Lower lobe of right lung (tissue), 2 donors: ENCODE data around the gene GSG1. TPM values are rescaled to one million over a fixed set of nuclear protein-coding genes. Genes with fewer than 3 reads are reported as not detected.
A peak's percentile ranks its signal among the peaks of the same experiment; 100 is the strongest.
"Not testable (repeated sequence)": the region's sequence is repeated elsewhere in the genome, so short reads cannot be mapped to it uniquely, and the experiment has no call there.

Experiments
- ATAC-seq, 2 donors: fragments of 200-7000 bp; cut with Tn5 transposase; one replicate each; pipeline ENCODE4 v1.9.1; 2020 to 2022; ENCODE audit warnings: mild to moderate bottlenecking in 2 of 2, moderate library complexity in 2 of 2
- DNase-seq: peaks from one replicate; pipeline ENCODE4 v3.0.0-alpha.2; 2020
- H3K27ac ChIP-seq: fragments of 200-600 bp; one replicate; pipeline ENCODE4 v1.8.0; 2022
- H3K27me3 ChIP-seq: fragments of 200-600 bp; one replicate; pipeline ENCODE4 v1.8.0; 2022; ENCODE audit warnings: low read depth
- H3K36me3 ChIP-seq: fragments of 200-600 bp; one replicate; pipeline ENCODE4 v1.8.0; 2022; ENCODE audit warnings: mild to moderate bottlenecking
- H3K4me1 ChIP-seq: fragments of 200-600 bp; one replicate; pipeline ENCODE4 v1.8.0; 2022
- H3K4me3 ChIP-seq: fragments of 200-600 bp; one replicate; pipeline ENCODE4 v1.8.0; 2022; ENCODE audit warnings: mild to moderate bottlenecking
- H3K9me3 ChIP-seq: fragments of 200-600 bp; one replicate; pipeline ENCODE4 v1.8.0; 2022
- CTCF ChIP-seq: fragments of 200-600 bp; IDR thresholded peaks from one replicate; pipeline ENCODE4 v1.8.0; 2022; ENCODE audit warnings: antibody characterized with exemption, mild to moderate bottlenecking
- intact Hi-C: fragments of 100-400 bp; cut with DNase I; formaldehyde crosslinking; loops from one replicate; pipeline ENCODE4 v1.11.0; 2022
- total RNA-seq: library from RNA; stranded (reverse); fragmentation: NEBNext Ultra II Directional; extraction: Animal tissue kit (Norgen Biotek cat#: 25700); gene quantifications from one replicate; pipeline ENCODE4 v1.2.1, GENCODE V29; 2021
- donor health status: DM: no; HTN: yes; CAD: no; lungs with severe emphysema.

GSG1 gene
- total RNA-seq, 1 donor from 2014 or later: not detected

- intact Hi-C loops: no loop called here
These were observed 18.4 kb downstream of the GSG1 start for GRCh38 chr12:13084898-13085640.

GRCh38 chr12:13083638-13084037, 19.8 kb downstream of the GSG1 start:
- H3K4me3 ChIP-seq, ATAC-seq, H3K27ac ChIP-seq, H3K9me3 ChIP-seq, intact Hi-C loops, DNase-seq, H3K36me3 ChIP-seq, H3K27me3 ChIP-seq, H3K4me1 ChIP-seq: not testable (repeated sequence)

More at GRCh38 chr12:13084898-13085640, 18.4 kb downstream of the GSG1 start:
- no peak for TF ChIP-seq CTCF
- Histone ChIP-seq H3K36me3 (no peaks in the 10 kb centered on the region), H3K4me1 (no peaks in the 10 kb centered on the region), H3K4me3 (no peak overlapping the region), H3K27me3 (no peaks in the 10 kb centered on the region), H3K9me3 (no peaks in the 10 kb centered on the region), H3K27ac (no peak overlapping the region)
- ATAC-seq (no peak), DNase-seq (no peak)

- DNase-seq (no peak), ATAC-seq (no peak)
- H3K27me3 ChIP-seq: no peaks in the 10 kb centered on the region
- no peak for TF ChIP-seq CTCF
- intact Hi-C loops: no loop called here
- H3K27ac ChIP-seq: no peak overlapping the region
- no peaks in the 10 kb centered on the region for H3K36me3 ChIP-seq
- no peaks in the 10 kb centered on the region for H3K4me1 ChIP-seq
- no peaks in the 10 kb centered on the region for H3K9me3 ChIP-seq
- no peak overlapping the region for H3K4me3 ChIP-seq
These were observed 20.6 kb downstream of the GSG1 start for GRCh38 chr12:13082861-13083260.

GRCh38 chr12:13080266-13080665, 23.2 kb downstream of the GSG1 start:
- Histone ChIP-seq H3K27ac (no peak overlapping the region), H3K36me3 (peaks cover 6% of the 10 kb centered on the region), H3K4me3 (no peak overlapping the region), H3K27me3 (no peaks in the 10 kb centered on the region), H3K4me1 (no peaks in the 10 kb centered on the region), H3K9me3 (no peaks in the 10 kb centered on the region)
- DNase-seq (no peak), ATAC-seq (no peak)
- intact Hi-C loops: no loop called here
- no peak for TF ChIP-seq CTCF

- H3K27me3 ChIP-seq: no peaks in the 10 kb centered on the region
- no peak overlapping the region for H3K4me3 ChIP-seq
- DNase-seq (no peak), ATAC-seq (peak in 1 of 2 donors; percentile 7)
- H3K27ac ChIP-seq: no peak overlapping the region
- no peaks in the 10 kb centered on the region for H3K4me1 ChIP-seq
- no peak for TF ChIP-seq CTCF
- no peaks in the 10 kb centered on the region for H3K9me3 ChIP-seq
- H3K36me3 ChIP-seq: peaks cover 6% of the 10 kb centered on the region
- intact Hi-C loops: no loop called here
These were observed 24.0 kb downstream of the GSG1 start for GRCh38 chr12:13079440-13079906.

- Histone ChIP-seq H3K27ac (no peak overlapping the region), H3K27me3 (no peaks in the 10 kb centered on the region), H3K4me1 (no peaks in the 10 kb centered on the region), H3K36me3 (peaks cover 11% of the 10 kb centered on the region), H3K9me3 (no peaks in the 10 kb centered on the region), H3K4me3 (no peak overlapping the region)
- DNase-seq (no peak), ATAC-seq (no peak)
- TF ChIP-seq CTCF: no peak
- intact Hi-C loops: no loop called here
These were observed 27.5 kb downstream of the GSG1 start for GRCh38 chr12:13075786-13076570.
